NCI-H2081 treated with DMSO at 0.1 percent for 48 hours (cell line): ENCODE data around the gene GAB1.

ENCODE experiments used
- DNase-seq: peaks from one replicate; lab custom pipeline; 2025; lab: John Stamatoyannopoulos, UW

The GAB1 gene

DNA sequence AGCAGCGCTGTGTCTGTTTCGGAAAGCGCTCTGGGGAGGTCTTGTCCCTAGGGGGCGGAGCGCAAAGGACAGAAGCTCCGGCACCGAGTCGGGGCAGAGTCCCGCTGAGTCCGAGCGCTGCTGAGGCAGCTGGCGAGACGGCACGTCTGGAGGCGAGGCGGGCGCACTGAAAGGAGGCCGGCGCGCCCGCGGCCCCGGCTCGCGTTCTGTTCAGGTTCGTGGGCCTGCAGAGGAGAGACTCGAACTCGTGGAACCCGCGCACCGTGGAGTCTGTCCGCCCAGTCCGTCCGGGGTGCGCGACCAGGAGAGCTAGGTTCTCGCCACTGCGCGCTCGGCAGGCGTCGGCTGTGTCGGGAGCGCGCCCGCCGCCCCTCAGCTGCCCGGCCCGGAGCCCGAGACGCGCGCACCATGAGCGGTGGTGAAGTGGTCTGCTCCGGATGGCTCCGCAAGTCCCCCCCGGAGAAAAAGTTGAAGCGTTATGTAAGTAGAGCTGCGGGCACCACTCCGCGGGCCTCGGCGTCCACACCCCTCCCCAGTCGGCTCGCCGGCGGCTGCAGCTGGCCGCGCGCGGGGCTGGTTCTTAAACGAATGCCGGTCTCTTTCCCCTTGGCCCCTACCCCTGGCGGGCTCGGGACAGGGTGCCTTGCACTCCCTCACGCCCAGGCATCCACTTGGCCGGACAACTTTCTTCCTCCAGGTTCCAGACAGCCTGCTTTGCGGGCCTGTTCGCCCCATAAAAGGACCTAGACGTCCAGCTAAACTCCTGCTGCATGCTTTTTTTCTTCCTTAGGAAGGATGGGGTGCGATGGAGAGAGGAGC, at the start of gene GAB1:
TSS of gene GAB1 (plus strand) at position 96 of the 819 bp plus-strand sequence. CDS start at position 409, 313 bp downstream.
- DNase-seq = no peak

- DNase-seq = no peak
Observed at GRCh38 chr4:143287572-143287923, 49.1 kb upstream of the GAB1 start.

DNA sequence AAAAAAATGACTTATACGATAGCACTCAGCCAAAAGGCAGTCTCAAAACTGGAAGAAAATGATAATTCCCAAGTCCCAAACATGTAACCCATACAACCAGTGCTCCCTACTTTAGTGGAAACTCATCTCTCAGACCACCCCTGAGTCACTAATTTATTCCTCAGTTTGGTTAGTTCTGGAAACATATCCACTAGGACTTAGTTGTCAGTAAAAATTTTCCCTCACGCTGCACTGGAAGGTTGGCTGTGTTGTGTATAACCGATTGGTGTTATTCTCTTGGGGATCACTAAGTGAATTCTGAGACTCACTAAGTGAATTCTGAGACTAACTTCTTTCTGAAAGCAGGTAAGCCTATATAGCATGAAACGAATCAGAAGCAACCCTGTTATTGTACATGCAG, 48.5 kb upstream of the GAB1 start:
- no peak for DNase-seq

DNA sequence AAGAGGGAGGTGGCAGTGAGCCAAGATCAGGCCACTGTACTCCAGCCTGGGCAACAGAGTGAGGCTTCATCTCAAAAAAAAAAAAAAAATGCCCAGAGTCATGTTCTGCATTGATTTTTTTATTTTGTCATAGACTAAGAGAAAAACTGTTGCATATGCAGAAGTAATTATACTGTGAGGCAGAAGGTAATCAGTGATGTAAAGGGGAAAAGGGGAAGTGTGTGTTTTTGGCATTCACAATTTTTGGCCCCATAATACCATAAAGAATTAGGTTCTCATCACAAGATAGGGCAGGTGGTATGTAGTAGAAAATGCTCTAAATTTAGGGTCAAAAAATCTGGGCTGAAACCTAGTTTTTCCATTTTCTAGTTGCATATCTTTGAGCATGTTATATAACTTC, 47.3 kb upstream of the GAB1 start:
- no peak for DNase-seq

- no peak for DNase-seq
Observed at GRCh38 chr4:143291314-143291713, 45.4 kb upstream of the GAB1 start.

DNA sequence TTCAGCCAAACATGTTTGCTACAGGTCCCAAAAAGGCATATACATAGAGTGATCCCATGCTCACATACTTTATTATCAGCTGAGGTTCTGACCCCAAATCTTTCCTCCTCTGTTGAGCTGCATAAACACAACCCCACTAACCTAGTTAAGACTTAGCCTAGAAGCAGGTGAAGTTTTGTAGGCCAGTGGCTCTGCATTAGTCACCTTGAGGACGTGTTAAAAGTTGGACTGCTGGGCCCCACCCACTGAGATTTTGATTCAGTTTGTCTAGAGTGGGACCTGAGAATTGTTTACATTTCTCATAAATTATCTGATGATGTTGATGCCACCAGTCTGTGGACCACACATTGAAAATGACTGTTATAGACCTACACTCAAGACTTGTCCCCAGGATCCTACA, 43.8 kb upstream of the GAB1 start:
- no peak for DNase-seq

- DNase-seq = no peak
Observed at GRCh38 chr4:143294310-143294709, 42.4 kb upstream of the GAB1 start.

- no peak for DNase-seq
Observed at GRCh38 chr4:143294710-143295275, 41.9 kb upstream of the GAB1 start.

DNA sequence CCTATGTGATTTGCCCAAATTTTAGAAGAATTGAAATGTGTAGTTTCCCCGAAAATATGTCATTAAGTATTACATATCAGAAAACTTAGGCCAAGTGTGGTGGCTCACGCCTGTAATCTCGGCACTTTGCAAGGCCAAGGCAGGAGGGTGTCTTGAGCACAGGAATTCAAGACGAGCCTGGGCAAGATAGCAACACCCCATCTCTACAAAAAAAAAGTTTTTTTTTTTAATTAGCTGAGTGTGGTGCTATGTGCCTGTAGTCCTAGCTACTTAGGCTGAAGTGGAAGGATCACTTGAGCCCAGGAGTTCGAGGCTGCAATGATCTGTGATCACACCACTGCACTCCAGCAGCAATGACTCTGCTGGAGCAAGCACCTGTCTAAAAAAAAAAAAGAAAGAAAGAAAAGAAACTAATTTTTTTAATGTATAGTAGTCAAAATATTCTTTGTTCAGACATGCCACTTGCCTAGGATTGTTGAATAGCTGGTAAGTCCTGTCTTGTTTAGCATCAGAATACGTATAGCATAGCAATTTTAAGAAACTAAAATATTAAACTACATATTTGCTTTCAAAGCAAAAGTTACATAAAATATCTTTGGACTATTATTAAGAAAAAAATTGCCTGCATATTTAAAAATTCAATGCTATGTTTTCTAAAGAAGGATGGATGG, 40.1 kb upstream of the GAB1 start:
- no peak for DNase-seq

DNA sequence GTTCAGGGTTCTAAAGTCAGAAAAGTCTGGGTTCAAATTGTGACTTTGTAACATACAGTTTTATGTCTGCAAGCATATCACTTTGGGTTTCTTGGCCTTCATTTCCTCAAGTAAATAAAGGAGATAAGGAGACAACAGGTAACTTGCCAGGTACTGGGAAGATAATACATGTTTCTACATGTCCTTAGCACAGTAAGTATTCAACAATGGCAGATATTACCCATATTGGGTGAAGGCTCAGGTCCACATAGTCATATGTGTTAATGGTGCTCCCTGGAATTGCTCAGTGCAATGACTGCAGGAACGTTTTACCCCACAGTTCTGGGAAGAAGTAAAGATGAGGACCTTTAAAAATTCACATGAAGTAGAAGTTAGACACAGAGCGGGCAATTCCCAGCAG, 35.8 kb upstream of the GAB1 start:
- no peak for DNase-seq

- DNase-seq = no peak
Observed at GRCh38 chr4:143302536-143302935, 34.1 kb upstream of the GAB1 start.

DNA sequence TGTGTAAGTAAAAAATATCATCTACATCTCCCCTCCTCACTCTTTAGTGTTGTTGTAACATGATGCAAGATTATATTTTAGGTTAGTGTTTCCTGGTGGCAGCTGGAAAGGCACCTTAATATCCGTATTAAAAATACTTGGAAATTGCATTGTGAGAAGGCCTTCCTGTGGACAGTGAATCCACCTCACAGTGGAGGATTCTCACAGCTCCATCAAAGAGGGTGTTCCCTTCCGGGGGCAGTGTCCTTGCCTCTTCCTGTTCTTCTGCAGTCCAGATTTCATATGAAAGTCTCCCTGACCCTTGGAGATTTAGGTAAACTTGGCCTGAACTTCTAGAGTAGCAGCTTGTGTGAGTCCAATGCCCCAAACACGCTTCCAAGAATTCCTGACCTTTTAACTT, 29.9 kb upstream of the GAB1 start:
- DNase-seq = no peak

DNA sequence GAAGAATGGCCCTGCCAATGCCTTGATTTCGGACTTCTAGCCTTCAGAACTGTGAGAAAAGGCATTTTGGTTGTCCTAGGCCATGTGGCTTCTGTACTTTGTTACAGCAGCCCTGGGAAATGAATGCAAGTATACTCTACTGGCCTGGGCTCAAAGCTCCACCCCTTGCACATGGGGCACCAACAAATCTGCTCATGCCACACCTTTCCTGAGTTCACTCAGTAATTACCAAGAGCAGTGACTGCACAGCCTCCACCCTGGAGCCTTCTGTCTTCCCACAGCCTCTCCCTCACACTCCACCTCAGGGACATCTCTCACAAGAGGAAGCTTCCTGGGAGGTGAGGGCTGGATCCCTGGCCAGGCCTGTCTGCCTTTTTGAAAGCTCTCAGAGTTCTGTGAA, 29.1 kb upstream of the GAB1 start:
- no peak for DNase-seq

GRCh38 chr4:143308377-143308776, 28.3 kb upstream of the GAB1 start:
- no peak for DNase-seq

GRCh38 chr4:143311924-143312323, 24.8 kb upstream of the GAB1 start:
- no peak for DNase-seq

DNA sequence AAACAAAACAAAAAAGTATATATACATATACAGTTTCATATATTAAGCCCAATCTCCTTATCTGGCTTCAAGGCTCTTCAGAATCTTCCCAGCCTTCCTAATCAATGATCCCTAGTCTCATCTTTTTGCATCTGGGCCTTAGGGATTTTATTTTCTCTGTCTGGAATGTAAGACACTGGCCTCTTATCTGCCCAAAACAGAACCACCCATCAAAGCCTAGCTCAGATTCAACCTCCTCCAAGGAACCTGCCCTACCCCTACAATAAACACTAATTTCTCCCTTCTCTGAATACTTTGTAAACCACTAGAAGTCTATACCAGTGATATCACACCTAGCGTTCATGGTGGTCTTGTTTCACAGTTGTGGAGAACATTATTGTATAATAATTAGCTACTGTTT, 23.2 kb upstream of the GAB1 start:
- no peak for DNase-seq

DNA sequence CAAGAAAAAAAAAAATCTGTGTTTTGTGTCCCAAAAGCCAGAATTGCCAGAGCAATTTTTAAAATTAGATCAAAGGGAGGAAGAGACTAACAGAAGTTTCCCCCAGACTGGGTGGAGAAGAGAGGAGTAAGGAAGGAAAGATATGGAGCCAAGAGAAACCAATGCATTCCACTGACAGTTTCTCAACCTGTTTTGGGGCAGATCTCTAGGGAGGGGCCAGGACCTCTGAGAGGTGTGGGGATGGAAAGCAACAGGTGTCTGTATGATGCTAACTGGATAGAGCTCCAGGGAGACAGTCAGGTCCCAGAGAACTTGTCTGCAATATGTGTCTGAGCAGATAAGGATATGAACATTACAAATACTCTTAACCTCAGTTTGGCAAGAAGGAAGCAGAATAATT, 22.7 kb upstream of the GAB1 start:
- no peak for DNase-seq

- no peak for DNase-seq
Observed at GRCh38 chr4:143320113-143320512, 16.6 kb upstream of the GAB1 start.

GRCh38 chr4:143326735-143327134, 9.9 kb upstream of the GAB1 start:
- DNase-seq = no peak

DNA sequence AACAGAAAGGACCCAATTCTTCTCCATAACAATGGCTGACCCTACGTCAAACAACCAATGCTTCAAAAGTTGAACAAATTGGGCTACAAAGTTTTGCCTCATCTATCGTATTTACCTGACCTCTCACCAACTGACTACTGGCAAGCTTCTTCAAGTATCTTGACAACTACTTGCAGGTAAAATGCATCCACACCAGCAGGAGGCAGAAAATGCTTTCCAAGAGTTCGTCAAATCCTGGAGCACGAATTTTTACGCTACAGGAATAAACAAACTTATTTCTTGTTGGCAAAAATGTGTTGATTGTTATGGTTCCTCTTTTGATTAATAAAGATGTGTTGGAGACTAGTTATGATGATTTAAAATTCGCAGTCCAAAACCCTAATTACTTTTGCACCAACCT, 6.7 kb upstream of the GAB1 start:
- no peak for DNase-seq

DNA sequence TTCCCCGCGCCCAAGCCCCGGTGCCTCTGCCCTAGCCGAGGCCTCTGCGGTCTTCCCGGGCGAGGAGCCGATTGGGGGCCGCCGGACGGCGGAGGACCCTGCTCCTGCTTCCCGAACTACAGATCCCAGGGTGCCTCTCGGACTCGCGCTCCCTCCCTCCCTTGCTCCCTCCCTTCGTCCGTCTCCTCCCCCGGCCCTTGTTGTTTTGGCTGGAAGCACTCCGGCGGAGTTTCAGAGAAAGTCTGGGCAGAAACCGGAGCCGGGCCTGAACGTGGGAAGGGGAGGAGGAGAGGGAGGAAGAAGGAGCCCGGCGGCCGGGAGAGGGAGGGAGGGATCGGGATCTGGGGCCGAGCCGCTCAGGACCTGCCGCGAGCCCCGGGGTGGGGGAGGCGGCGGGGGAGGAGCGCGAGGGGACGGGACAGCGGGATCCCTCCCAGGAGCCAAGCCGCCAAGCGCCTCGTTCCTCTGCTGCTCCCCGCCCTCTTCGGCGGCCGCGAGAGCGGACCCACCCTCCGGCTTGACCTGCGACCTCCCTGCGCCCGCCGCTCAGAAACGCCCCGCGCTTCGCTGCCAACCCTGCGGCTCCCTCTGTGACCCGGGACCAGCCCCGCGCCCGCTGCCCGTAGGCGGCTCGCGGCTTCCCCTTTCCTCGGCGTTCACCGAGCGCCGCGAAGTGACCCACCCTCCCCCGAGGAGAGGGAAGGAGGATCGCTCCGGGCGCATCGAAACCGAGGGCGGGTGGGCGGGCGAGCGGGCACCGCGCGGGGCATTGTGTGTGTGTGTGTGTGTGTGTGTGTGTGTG, 496 bp upstream of the GAB1 start:
- no peak for DNase-seq

GRCh38 chr4:143337600-143338287, 1.1 kb downstream of the GAB1 start:
- no peak for DNase-seq
